Effector memory CD4-positive, alpha-beta T cell (primary cell): ENCODE data around the gene CCDC197.

Experiments
- DNase-seq, 3 donors: peaks; one replicate each; pipeline ENCODE4 v3.0.0-alpha.2; 2020
- H3K27ac ChIP-seq: 2 replicates; pipeline ENCODE4 v1.7.0; 2013; ENCODE audit warnings: mild to moderate bottlenecking, low read length, moderate library complexity; ENCODE audit not compliant: insufficient read depth, poor library complexity, severe bottlenecking
- H3K27me3 ChIP-seq: replicated peaks from 2 replicates; pipeline ENCODE4 v1.7.0; 2013; ENCODE audit warnings: mild to moderate bottlenecking, low read length; ENCODE audit not compliant: insufficient read depth, control insufficient read depth, poor library complexity, severe bottlenecking
- H3K36me3 ChIP-seq: 2 replicates; pipeline ENCODE4 v1.7.0; 2013; ENCODE audit warnings: mild to moderate bottlenecking, low read length, moderate library complexity; ENCODE audit not compliant: control insufficient read depth, insufficient read depth
- H3K4me1 ChIP-seq: 2 replicates; pipeline ENCODE4 v1.7.0; 2013; ENCODE audit warnings: low read length, mild to moderate bottlenecking; ENCODE audit not compliant: control insufficient read depth, insufficient read depth, poor library complexity, severe bottlenecking
- H3K4me3 ChIP-seq: 2 replicates; pipeline ENCODE4 v1.7.0; 2013; ENCODE audit warnings: low read length, low read depth, mild to moderate bottlenecking; ENCODE audit not compliant: insufficient read depth, poor library complexity, severe bottlenecking
- H3K9me3 ChIP-seq: 2 replicates; pipeline ENCODE4 v1.7.0; 2013; ENCODE audit warnings: mild to moderate bottlenecking, low read length, moderate library complexity; ENCODE audit not compliant: control insufficient read depth

CCDC197 gene

DNA sequence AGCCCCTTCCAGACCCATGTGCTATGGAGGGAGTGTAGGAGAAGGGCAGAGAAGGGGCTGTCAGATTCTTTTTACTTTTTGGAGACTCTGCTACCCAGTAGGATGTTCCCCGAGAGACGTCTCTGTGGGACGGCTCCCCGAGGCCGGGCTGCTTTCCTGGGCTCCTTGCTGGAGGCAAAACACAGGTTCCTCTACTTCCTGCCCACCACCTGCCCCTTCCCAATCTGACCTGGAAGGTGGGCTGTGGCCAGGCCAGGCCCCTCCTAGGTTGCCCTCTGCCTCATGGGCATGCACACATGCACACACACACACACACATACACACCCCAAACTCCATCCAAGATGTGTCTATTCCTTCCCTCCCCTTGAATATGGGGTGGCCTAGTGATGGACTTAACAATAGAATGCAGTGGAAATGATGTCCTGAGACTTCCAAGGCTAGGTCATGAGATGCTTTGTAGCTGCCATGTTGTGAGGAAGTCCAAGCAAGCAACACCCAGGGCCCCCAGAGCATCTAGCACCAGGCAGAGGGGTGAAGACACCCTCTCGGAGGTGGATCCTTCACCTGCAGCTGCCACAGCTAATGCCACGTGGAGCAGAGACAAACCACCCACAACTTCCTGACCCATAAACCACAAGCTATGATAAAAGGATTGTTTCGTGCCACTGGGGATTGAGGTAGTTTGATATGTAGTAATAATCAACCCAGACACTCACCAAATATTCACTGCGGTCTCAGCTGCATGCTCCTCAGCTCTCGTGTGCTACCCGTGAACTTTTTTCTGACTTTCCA, 19.1 kb upstream of the CCDC197 start:
- Histone ChIP-seq H3K27me3 (no peaks in the 10 kb centered on the region), H3K4me3 (no peak overlapping the region), H3K36me3 (no peaks in the 10 kb centered on the region), H3K4me1 (peaks cover 14% of the 10 kb centered on the region), H3K9me3 (no peaks in the 10 kb centered on the region), H3K27ac (no peak overlapping the region)
- peak; percentile 52 to 67 (median 55) for DNase-seq

GRCh38 chr14:93978735-93979134, 18.4 kb upstream of the CCDC197 start:
- DNase-seq = no peak
- H3K36me3 ChIP-seq = no peaks in the 10 kb centered on the region
- no peak overlapping the region for H3K4me3 ChIP-seq
- H3K27ac ChIP-seq = peak overlapping the region; percentile 11
- no peaks in the 10 kb centered on the region for H3K27me3 ChIP-seq
- H3K4me1 ChIP-seq = peaks cover 14% of the 10 kb centered on the region
- H3K9me3 ChIP-seq = no peaks in the 10 kb centered on the region

GRCh38 chr14:93980456-93981201, 16.5 kb upstream of the CCDC197 start:
- no peaks in the 10 kb centered on the region for H3K36me3 ChIP-seq
- no peaks in the 10 kb centered on the region for H3K27me3 ChIP-seq
- no peak overlapping the region for H3K4me3 ChIP-seq
- no peaks in the 10 kb centered on the region for H3K9me3 ChIP-seq
- H3K27ac ChIP-seq = no peak overlapping the region
- peaks cover 14% of the 10 kb centered on the region for H3K4me1 ChIP-seq
- no peak for DNase-seq

DNA sequence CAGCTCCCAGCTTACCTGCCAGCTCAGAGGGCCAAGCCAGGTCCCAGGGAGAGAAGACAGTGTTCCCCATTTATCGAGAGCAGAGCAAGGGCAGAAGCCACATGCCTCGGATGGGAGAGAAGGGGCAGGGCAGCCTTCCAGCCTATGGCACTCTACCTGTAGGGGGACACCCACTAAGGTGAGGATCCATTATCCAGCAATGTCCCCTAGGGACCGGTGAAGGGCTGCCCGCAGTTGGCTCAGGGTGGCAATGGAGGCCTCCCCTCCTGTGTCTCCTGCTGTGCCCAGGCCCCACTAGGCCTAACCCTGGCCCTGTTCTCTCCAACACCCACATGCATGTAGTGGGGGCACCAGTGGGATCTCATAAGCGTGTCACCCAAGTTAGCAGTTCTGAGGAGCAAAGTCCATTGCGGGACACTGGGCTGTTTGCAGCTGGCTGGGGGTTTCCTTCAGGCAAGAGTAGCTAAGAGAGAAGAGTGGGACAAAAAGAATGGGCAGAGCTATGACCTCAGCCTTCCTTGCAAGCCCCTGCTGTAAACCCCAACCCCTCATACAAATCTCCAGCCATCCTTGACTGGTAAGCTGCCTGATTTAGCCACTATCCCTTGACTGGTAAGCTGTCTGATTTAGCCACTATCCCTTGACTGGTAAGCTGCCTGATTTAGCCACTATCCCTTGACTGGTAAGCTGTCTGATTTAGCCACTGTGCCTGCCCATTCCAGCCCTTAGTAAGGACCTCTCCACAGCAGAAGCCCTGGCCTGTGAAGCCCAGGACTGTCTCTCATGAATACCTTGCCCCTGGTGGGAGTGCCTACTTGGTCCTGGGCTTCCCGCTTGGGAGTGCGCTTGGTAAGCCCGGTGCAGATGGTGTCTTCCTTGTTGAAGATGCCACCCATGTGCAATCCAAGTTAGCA, 15.5 kb upstream of the CCDC197 start:
- Histone ChIP-seq H3K36me3 (no peaks in the 10 kb centered on the region), H3K4me3 (no peak overlapping the region), H3K27ac (no peak overlapping the region), H3K9me3 (no peaks in the 10 kb centered on the region), H3K4me1 (peaks cover 13% of the 10 kb centered on the region), H3K27me3 (no peaks in the 10 kb centered on the region)
- no peak for DNase-seq

- Histone ChIP-seq H3K4me3 (no peak overlapping the region), H3K27ac (no peak overlapping the region), H3K27me3 (no peaks in the 10 kb centered on the region), H3K9me3 (no peaks in the 10 kb centered on the region), H3K4me1 (peaks cover 10% of the 10 kb centered on the region), H3K36me3 (no peaks in the 10 kb centered on the region)
- DNase-seq = no peak
These were observed 14.7 kb upstream of the CCDC197 start for GRCh38 chr14:93982230-93983007.

GRCh38 chr14:93984070-93984469, 13.0 kb upstream of the CCDC197 start:
- H3K36me3 ChIP-seq = no peaks in the 10 kb centered on the region
- no peak for DNase-seq
- H3K4me3 ChIP-seq = no peak overlapping the region
- H3K4me1 ChIP-seq = peaks cover 2% of the 10 kb centered on the region
- H3K27me3 ChIP-seq = no peaks in the 10 kb centered on the region
- H3K9me3 ChIP-seq = no peaks in the 10 kb centered on the region
- no peak overlapping the region for H3K27ac ChIP-seq

- no peak overlapping the region for H3K27ac ChIP-seq
- no peak for DNase-seq
- no peaks in the 10 kb centered on the region for H3K36me3 ChIP-seq
- no peaks in the 10 kb centered on the region for H3K27me3 ChIP-seq
- H3K4me3 ChIP-seq = no peak overlapping the region
- no peaks in the 10 kb centered on the region for H3K9me3 ChIP-seq
- no peaks in the 10 kb centered on the region for H3K4me1 ChIP-seq
These were observed 12.1 kb upstream of the CCDC197 start for GRCh38 chr14:93984987-93985410.

DNA sequence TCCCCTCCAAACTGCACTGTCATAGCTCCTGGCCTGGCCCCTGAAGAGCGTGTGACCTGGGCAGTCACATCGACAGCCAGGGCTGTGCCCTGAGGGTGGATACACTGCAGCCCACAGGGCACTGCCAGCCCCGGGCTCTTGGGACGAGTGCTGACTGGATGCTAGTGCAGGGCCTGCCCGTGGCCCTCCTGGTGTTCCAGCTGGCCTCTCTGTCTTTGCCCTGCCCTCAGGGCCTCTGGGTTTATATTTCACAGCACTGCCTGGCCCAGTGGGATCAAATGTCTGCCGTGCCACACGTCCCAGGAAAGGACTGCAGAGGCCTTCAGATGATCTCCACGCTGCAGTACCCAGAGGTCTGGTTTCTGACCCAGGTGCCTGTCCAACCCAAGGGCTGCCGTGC, 10.1 kb upstream of the CCDC197 start:
- H3K36me3 ChIP-seq = no peaks in the 10 kb centered on the region
- no peaks in the 10 kb centered on the region for H3K9me3 ChIP-seq
- H3K4me3 ChIP-seq = no peak overlapping the region
- DNase-seq = no peak
- no peaks in the 10 kb centered on the region for H3K4me1 ChIP-seq
- H3K27ac ChIP-seq = no peak overlapping the region
- no peaks in the 10 kb centered on the region for H3K27me3 ChIP-seq

GRCh38 chr14:93987376-93987775, 9.7 kb upstream of the CCDC197 start:
- no peak overlapping the region for H3K27ac ChIP-seq
- H3K36me3 ChIP-seq = no peaks in the 10 kb centered on the region
- no peaks in the 10 kb centered on the region for H3K4me1 ChIP-seq
- DNase-seq = no peak
- H3K9me3 ChIP-seq = no peaks in the 10 kb centered on the region
- no peak overlapping the region for H3K4me3 ChIP-seq
- H3K27me3 ChIP-seq = no peaks in the 10 kb centered on the region
